Measurements from ENCODE around the gene ZNF331.

Gene ZNF331

GRCh38 chr19:53521373-53522202, 16.4 kb upstream of the ZNF331 start:
- no peak for DNase-seq

DNA sequence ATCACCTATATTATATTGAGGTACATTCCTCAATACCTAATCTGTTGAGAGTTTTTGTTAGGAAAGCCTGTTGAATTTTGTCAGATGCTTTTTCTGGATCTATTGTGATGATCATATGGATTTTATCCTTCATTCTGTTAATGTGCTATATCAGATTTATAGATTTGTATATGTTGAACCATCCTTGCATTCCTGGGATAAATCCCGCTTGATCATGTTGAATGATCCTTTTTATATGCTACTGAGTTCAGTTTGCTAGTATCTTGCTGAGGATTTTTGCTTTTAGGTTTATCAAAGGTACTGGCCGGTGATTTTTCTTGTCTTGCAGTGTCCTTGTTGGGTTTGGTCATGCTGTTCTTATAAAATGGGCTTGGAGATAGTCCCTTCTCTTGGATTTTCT, 12.0 kb upstream of the ZNF331 start:
- no peak for DNase-seq

- DNase-seq = no peak
Measured at GRCh38 chr19:53530622-53531021, 7.3 kb upstream of the ZNF331 start.

DNA sequence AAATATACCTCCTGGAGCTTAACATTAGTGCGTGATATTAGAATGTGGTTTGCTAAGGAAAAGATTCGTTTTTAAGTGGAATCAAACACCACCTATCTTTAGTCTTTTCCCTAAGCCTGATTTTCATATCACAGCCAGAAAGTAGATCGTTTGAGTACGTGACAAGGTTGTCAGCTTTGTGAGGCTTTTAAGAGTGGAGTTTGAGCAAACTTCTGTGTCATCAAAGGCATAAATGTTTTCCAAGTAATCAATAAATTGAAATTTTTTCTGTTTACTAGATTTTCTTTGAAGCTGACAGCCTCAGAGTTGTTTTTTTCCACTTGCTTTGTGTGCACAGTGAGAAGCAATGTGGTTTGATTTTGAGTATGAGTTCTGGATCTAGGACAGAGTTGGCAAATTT, 6.5 kb upstream of the ZNF331 start:
- no peak for DNase-seq

- DNase-seq = no peak
Measured at GRCh38 chr19:53532362-53532761, 5.6 kb upstream of the ZNF331 start.

- DNase-seq = no peak
Measured at GRCh38 chr19:53536225-53536548, 1.8 kb upstream of the ZNF331 start.

- no peak for DNase-seq
Measured at GRCh38 chr19:53537121-53537520, 824 bp upstream of the ZNF331 start.

DNA sequence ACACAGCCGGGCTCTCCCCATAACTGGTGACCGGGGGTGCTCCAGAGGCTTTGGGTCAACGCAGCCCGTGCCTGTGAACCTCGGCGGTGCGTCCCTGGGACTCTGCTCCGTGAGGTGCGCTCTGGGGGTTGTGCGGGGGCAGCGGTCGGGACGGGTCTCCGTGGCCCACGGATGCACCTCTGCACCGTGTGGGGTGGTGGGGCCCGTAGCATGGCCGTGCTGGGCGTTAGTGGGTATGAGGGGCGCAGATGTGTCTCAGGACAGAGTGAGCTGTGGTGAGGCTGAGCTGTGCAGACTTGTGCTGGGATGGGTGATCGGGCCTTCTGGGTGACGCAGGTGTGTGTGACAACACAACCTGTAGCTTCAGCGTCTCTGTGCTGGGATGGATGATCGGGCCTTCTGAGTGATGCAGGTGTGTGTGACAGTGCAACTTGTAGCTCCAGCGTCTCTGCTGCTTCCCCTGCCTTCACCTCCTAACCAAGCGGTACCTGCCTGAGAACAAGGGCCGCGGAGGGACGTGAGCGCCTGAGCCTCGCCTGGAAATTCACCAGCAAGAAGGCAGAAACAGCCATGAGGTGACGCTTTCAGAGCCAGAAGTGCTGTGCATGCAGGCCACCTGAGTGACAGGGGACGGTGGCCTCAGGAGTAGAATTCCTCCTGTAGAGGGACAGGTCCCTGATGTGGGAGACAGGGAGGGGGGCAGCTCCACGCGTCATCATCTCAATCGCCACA, 599 bp downstream of the ZNF331 start:
- DNase-seq = no peak

- DNase-seq = no peak
Measured at GRCh38 chr19:53540091-53540490, 2.1 kb downstream of the ZNF331 start.

DNA sequence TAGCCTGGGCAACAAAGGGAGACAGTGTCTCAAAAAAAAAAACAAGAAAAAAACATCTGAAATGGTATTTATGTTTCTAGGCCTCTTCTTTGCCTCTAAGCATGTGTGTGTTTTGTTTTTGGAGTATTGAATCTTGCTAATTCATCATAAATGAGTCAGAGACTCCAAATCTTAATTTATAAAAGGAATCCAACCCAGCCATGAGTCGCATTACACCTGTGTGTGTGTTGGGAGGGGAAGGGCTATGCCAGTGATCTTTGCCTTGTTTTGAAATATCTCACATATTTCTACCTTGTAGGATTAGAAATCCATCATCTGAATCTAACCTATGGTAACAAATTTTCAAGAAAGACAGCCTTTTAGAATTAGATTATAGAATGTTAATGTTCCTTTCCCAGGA, 4.0 kb downstream of the ZNF331 start:
- DNase-seq = no peak

DNA sequence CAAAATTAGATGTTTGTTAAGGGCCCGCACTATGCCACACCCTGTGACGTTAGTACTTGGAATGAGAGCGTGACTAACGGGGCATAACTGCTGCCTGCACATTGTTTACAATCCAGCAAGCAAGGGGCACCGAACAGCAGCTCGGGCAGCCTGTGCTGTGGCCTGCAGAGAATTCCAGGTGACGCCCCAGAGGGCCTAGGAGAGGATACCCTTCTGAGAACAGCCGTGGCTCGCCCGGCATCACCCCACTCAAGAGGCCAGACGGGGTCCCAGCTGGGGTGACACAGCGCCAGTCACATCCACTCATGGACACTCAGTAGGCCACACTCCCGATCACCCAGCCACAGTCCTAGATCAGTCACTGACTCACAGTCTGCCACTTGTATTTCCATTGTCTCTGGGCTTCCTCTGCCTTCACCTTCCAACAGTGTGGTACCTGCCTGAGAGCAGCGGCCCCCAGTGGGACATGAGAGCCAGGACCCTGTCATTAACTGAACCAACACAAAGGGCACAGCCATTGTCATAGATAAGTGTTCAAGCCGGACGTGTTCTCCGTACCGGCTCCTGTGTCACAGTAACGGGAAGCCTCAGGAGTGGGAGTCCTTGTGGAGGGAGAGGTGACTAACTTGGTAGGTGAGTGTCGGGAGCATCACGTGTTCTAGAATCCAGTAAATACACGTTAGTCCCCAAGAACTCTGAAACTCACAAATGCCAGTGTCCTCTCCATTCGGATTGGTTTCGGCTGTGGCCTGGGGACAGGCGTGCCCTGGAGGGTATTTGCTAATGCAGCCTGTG, 7.5 kb downstream of the ZNF331 start:
- no peak for DNase-seq

DNA sequence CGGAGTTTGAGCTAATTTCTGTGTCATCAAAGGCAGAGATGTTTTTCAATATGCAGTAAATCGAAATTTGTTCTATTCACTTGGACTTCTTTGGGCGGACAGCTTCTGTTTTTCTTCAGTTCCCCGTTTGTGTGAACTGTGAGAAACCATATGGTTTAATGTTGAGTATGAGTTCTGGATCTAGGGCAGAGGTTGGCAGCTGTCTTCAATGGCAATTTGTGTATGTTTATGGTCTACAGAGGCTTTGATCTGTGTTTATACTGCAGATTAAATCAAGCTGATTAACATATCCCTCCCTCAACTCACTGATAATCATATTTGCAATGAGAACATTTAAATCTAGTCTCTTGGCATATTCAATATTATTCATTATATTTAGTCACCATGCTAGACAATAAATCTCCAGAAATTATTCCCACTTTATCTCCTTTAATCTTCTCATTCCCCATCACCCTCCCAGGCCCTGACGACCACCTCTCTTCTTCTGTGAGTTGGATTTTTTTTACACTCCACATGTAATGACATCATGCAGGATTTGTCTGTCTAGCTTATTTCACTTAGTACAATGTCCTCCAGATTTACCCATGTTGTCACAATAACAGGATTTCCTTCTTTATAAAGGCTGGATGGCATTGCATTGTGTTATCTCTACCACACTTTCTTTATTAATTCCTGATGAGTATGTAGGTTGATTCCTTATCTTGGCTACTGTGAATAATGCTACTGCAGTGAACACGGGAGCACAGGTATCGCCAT, 9.0 kb downstream of the ZNF331 start:
- DNase-seq = no peak

DNA sequence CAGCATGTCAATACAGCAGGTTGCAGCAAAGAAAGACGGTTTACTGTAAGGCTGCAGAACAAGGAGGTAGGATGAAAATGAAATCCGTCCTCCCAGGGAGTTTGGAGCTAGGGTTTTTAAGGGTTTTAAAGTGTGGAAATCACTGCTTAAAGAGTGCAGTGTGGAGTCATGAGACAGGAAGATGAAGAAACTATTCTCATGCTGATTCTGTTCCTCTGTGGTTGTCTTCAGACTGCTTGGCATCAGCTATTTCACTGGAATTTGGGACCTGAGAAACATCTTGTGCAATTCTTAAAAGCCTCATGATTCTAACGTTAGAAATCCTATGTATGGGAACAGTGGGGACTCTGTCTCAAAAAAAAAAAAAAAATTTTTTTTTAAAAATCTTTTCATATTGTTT, 11.4 kb downstream of the ZNF331 start:
- no peak for DNase-seq

DNA sequence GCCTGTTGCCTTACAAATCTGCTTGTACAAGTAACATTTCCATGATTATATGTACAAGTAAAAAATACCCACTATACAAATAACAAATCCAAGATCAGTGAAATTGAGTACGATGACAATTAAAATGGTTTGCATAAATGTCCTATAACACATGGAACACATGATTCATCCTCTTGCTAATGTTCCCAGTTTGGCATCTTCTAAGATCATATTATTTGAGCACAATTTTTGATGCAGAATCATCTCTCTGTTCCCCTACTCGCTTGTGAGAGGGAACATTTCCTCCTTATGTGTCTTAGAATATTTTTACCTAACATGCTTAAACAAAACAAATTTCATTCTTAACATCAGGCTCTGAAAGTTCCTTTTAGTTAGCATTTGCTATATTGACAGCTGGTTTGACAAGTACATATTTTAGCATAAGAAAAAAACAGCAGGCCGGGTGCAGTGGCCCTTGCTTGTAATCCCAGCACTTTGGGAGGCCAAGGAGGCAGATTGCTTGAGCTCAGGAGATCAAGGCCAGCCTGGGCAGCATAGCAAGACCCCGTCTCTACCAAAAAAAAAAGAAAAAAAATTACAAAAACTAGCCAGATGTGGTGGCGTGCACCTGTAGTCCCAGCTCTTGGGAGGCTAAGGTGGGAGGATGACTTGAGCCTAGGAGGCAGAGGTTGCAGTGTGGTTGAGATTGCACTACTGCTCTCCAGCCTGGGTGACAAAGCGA, 14.2 kb downstream of the ZNF331 start:
- DNase-seq = no peak

- DNase-seq = no peak
Measured at GRCh38 chr19:53553156-53553555, 15.2 kb downstream of the ZNF331 start.

- DNase-seq = peak; percentile 35
Measured at GRCh38 chr19:53553865-53554791, 16.2 kb downstream of the ZNF331 start.

DNA sequence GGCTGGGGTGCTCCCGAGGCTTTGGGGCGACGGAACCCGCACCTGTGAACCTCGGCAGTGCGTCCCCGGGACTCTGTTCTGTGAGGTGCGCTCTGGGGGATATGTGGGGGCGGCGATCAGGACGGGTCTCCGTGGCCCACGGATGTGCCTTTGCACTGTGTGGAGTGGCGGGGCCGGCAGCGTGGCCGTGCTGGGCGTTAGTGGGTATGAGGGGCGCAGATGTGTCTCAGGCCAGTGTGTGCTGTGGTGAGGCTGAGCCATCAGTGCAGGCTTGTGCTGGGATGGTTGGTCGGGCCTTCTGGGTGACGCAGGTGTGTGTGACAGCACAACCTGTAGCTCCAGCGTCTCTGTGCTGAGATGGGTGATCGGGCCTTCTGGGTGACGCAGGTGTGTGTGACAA, 16.9 kb downstream of the ZNF331 start:
- DNase-seq = no peak

DNA sequence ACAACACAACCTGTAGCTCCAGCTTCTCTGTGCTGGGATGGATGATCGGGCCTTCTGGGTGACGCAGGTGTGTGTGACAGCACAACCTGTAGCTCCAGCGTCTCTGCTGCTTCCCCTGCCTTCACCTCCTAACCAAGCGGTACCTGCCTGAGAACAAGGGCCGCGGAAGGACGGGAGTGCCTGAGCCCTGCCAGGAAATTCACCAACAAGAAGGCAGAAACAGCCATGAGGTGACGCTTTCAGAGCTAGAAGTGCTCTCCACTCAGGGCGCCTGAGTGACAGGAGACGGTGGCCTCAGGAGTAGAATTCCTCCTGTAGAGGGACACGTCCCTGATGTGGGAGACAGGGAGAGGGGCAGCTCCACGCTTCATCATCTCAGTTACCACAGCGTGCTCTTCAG, 17.4 kb downstream of the ZNF331 start:
- no peak for DNase-seq

GRCh38 chr19:53571339-53571738, 33.4 kb downstream of the ZNF331 start:
- DNase-seq = no peak

GRCh38 chr19:53576941-53577653, 39.2 kb downstream of the ZNF331 start:
- no peak for DNase-seq

DNA sequence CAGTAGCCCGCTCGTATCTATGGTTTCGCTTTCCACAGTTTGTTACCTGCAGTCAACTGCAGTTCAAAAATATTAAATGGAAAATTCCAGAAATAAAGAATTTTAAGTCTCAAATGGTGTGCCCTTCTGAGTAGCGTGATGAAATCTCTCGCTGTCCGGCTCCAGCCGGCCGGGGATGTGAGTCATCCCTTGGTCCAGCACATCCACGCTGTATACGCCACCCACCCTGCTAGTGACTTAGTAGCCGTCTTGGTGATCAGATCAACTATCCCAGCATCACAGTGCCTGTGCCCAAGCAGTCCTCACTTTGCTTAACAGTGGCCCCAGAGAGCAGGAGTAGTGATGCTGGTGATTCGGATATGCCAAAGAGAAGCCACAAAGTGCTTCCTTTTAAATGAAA, 40.0 kb downstream of the ZNF331 start:
- DNase-seq = no peak
